ENCODE measurements around the gene TMEM263. TPM values are rescaled to one million over a fixed set of nuclear protein-coding genes. Genes with fewer than 3 reads are reported as not detected.

TMEM263 gene
- total RNA-seq, 1 donor from 2014 or later, result 26.1 TPM

- Mint-ChIP-seq H3K27ac (ENCODE audit: unreplicated experiment) (no peak overlapping the region), H3K4me1 (ENCODE audit: unreplicated experiment) (no peaks in the 10 kb centered on the region), H3K4me3 (ENCODE audit: unreplicated experiment) (no peak overlapping the region), H3K9me3 (ENCODE audit: unreplicated experiment) (no peaks in the 10 kb centered on the region), H3K27me3 (ENCODE audit: unreplicated experiment) (no peaks in the 10 kb centered on the region), H3K36me3 (ENCODE audit: low read depth, unreplicated experiment) (peaks cover 10% of the 10 kb centered on the region)
- no peak for TF ChIP-seq CTCF (IDR thresholded peaks at IDR 0.05; ENCODE audit: unreplicated experiment)
- no peak for DNase-seq (ENCODE audit: low spot score)
Measured at GRCh38 chr12:107011519-107011918, 55.8 kb downstream of the TMEM263 start.

GRCh38 chr12:107012736-107013425 is 57.2 kb downstream of the TMEM263 start:
- no peaks in the 10 kb centered on the region for H3K4me1 Mint-ChIP-seq (ENCODE audit: unreplicated experiment)
- peaks cover 18% of the 10 kb centered on the region for H3K36me3 Mint-ChIP-seq (ENCODE audit: low read depth, unreplicated experiment)
- DNase-seq (ENCODE audit: low spot score), result no peak
- H3K4me3 Mint-ChIP-seq (ENCODE audit: unreplicated experiment), result no peak overlapping the region
- TF ChIP-seq CTCF (IDR thresholded peaks at IDR 0.05; ENCODE audit: unreplicated experiment), result no peak
- H3K9me3 Mint-ChIP-seq (ENCODE audit: unreplicated experiment), result no peaks in the 10 kb centered on the region
- H3K27me3 Mint-ChIP-seq (ENCODE audit: unreplicated experiment), result no peaks in the 10 kb centered on the region
- H3K27ac Mint-ChIP-seq (ENCODE audit: unreplicated experiment), result no peak overlapping the region

GRCh38 chr12:107014055-107014454 is 58.3 kb downstream of the TMEM263 start:
- H3K4me3 Mint-ChIP-seq (ENCODE audit: unreplicated experiment), result no peak overlapping the region
- peak; percentile 25 for TF ChIP-seq CTCF (IDR thresholded peaks at IDR 0.05; ENCODE audit: unreplicated experiment)
- H3K27me3 Mint-ChIP-seq (ENCODE audit: unreplicated experiment), result no peaks in the 10 kb centered on the region
- no peak for DNase-seq (ENCODE audit: low spot score)
- no peaks in the 10 kb centered on the region for H3K4me1 Mint-ChIP-seq (ENCODE audit: unreplicated experiment)
- H3K9me3 Mint-ChIP-seq (ENCODE audit: unreplicated experiment), result no peaks in the 10 kb centered on the region
- peaks cover 11% of the 10 kb centered on the region for H3K36me3 Mint-ChIP-seq (ENCODE audit: low read depth, unreplicated experiment)
- H3K27ac Mint-ChIP-seq (ENCODE audit: unreplicated experiment), result no peak overlapping the region

GRCh38 chr12:107017042-107017441 is 61.3 kb downstream of the TMEM263 start:
- TF ChIP-seq CTCF (IDR thresholded peaks at IDR 0.05; ENCODE audit: unreplicated experiment), result no peak
- no peaks in the 10 kb centered on the region for H3K4me1 Mint-ChIP-seq (ENCODE audit: unreplicated experiment)
- H3K36me3 Mint-ChIP-seq (ENCODE audit: low read depth, unreplicated experiment), result peaks cover 15% of the 10 kb centered on the region
- no peak overlapping the region for H3K27ac Mint-ChIP-seq (ENCODE audit: unreplicated experiment)
- H3K9me3 Mint-ChIP-seq (ENCODE audit: unreplicated experiment), result no peaks in the 10 kb centered on the region
- no peak overlapping the region for H3K4me3 Mint-ChIP-seq (ENCODE audit: unreplicated experiment)
- H3K27me3 Mint-ChIP-seq (ENCODE audit: unreplicated experiment), result no peaks in the 10 kb centered on the region
- no peak for DNase-seq (ENCODE audit: low spot score)

GRCh38 chr12:107019546-107019945 is 63.8 kb downstream of the TMEM263 start:
- H3K4me1 Mint-ChIP-seq (ENCODE audit: unreplicated experiment), result no peaks in the 10 kb centered on the region
- H3K27ac Mint-ChIP-seq (ENCODE audit: unreplicated experiment), result no peak overlapping the region
- DNase-seq (ENCODE audit: low spot score), result no peak
- H3K36me3 Mint-ChIP-seq (ENCODE audit: low read depth, unreplicated experiment), result peaks cover 15% of the 10 kb centered on the region
- no peaks in the 10 kb centered on the region for H3K27me3 Mint-ChIP-seq (ENCODE audit: unreplicated experiment)
- TF ChIP-seq CTCF (IDR thresholded peaks at IDR 0.05; ENCODE audit: unreplicated experiment), result no peak
- no peak overlapping the region for H3K4me3 Mint-ChIP-seq (ENCODE audit: unreplicated experiment)
- no peaks in the 10 kb centered on the region for H3K9me3 Mint-ChIP-seq (ENCODE audit: unreplicated experiment)

Data from endothelial cell (in vitro differentiated cells).